Small intestine (tissue), 7 donors: ENCODE measurements around the gene GATA5. TPM values are rescaled to one million over a fixed set of nuclear protein-coding genes. Genes with fewer than 3 reads are reported as not detected.

Experiments used
- DNase-seq, 2 donors: peaks; one replicate each; pipeline versions ENCODE4 v3.0.0 to v3.0.0-alpha.2; 2013
- FAIRE-seq: peaks from 2 replicates; lab custom pipeline; 2012; peaks lifted over from hg19 to GRCh38; lab: Jason Lieb, UNC
- H3K27ac ChIP-seq, 3 donors: one replicate each; pipeline ENCODE4 v1.5.1; 2013; ENCODE audit warnings: low read length in 2 of 3, mild to moderate bottlenecking in 2 of 3, control low read depth in 1 of 3, inconsistent platforms in 1 of 3, low read depth in 1 of 3, moderate library complexity in 1 of 3
- H3K27me3 ChIP-seq, 3 donors: one replicate each; pipeline ENCODE4 v1.6.1; 2013; ENCODE audit warnings: low read length in 3 of 3, inconsistent platforms in 1 of 3; ENCODE audit not compliant: control insufficient read depth in 3 of 3, insufficient read depth in 3 of 3
- H3K36me3 ChIP-seq, 3 donors: one replicate each; pipeline ENCODE4 v1.6.1; 2013; ENCODE audit warnings: low read length in 3 of 3, inconsistent platforms in 1 of 3, low read depth in 1 of 3, mild to moderate bottlenecking in 1 of 3, moderate library complexity in 1 of 3; ENCODE audit not compliant: control insufficient read depth in 3 of 3, insufficient read depth in 2 of 3
- H3K4me1 ChIP-seq, 3 donors: one replicate each; pipeline ENCODE4 v1.6.1; 2013; ENCODE audit warnings: low read length in 2 of 3, inconsistent platforms in 1 of 3, low read depth in 1 of 3, mild to moderate bottlenecking in 1 of 3, moderate library complexity in 1 of 3; ENCODE audit not compliant: control insufficient read depth in 3 of 3, insufficient read depth in 2 of 3
- H3K4me3 ChIP-seq, 3 donors: one replicate each; pipeline ENCODE4 v1.5.1; 2013; ENCODE audit warnings: low read length in 3 of 3, control low read depth in 1 of 3, inconsistent platforms in 1 of 3, low read depth in 1 of 3, mild to moderate bottlenecking in 1 of 3, moderate library complexity in 1 of 3
- H3K9me3 ChIP-seq, 2 donors: one replicate each; pipeline ENCODE4 v1.6.1; 2013; ENCODE audit warnings: low read depth in 1 of 2, low read length in 1 of 2; ENCODE audit not compliant: control insufficient read depth in 2 of 2, insufficient read depth in 1 of 2
- WGBS, 3 donors: extraction: QIAGEN DNeasy Blood & Tissue Kit; methylation state at CpG; one replicate each; pipeline ENCODE4 v1.1.7; 2013; 5-methylcytosine and 5-hydroxymethylcytosine counted together
- polyA plus RNA-seq, 4 donors: library from polyadenylated mRNA; stranded (reverse) in 3 of 4; unstranded in 1 of 4; fragments of 200-250 nt in 3 of 4; fragments of 120-200 nt in 1 of 4; gene quantifications; one replicate each; pipeline versions ENCODE4 v1.2.1 to v1.2.3, GENCODE V29; 2013
- donor health status: healthy with polysubstance abuse.
- donor health status: control.
- donor health status: control.
- donor health status: Bipolar disorder and iron deficiency.
- donor health status: healthy.

GATA5 gene
- polyA plus RNA-seq, 4 donors: 11.9 to 52.9 (median 34.7) TPM

DNA sequence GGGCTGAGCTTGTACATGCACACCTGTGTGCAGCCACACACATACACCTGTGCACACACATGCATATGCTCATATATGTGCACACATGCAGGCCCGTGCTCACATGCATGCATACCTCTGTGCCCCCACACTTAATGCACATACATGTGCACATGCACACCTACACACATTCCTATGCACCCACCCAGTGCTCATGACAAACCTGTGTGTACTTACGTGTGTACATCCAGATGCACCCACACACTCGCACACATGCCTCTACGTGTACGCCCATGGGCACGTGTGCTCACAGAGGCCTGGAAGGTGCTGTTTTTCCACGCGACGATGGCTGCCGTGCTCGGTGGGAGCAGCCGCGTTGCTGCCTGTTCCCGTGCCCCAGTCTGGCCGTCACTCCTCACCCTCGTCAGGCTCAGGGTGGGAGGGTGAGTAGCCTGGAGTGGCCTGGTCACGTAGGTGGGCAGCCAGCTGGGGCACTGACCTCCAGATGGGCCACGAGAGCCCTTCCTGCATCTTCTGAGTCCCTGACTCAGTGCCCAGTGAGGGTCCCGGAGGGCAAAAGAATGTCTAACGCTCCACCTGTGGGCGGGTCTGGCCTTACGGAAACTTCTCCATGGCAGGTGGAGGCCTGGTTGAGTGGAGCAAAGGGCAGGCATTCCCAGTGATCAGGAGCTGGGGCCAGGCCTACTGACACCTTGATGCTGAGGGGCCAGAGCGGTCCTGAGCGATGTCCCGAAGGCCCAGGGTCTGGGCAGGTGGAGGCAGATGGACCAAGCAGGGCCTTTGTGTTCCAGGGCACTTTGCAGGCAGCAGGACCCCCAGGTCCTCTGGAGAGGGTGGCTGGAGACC lies 8.0 kb upstream of the GATA5 start:
- H3K27ac ChIP-seq: peak overlapping the region in 1 of 3 donors; percentile 97
- peak; percentile 28 to 78 for DNase-seq
- FAIRE-seq: no peak
- peak overlapping the region in 1 of 3 donors; percentile 45 for H3K4me3 ChIP-seq
- 67 to 80% (median 77%) methylated on average over 25 of the region's 25 CpGs for WGBS, 3 donors
- peaks cover 0 to 85% (median 2%) of the 10 kb centered on the region in 3 donors for H3K4me1 ChIP-seq
- H3K36me3 ChIP-seq: peaks cover 0 to 43% (median 0%) of the 10 kb centered on the region in 3 donors
- no peaks in the 10 kb centered on the region for H3K9me3 ChIP-seq
- peaks cover 0 to 22% (median 4%) of the 10 kb centered on the region in 3 donors for H3K27me3 ChIP-seq

DNA sequence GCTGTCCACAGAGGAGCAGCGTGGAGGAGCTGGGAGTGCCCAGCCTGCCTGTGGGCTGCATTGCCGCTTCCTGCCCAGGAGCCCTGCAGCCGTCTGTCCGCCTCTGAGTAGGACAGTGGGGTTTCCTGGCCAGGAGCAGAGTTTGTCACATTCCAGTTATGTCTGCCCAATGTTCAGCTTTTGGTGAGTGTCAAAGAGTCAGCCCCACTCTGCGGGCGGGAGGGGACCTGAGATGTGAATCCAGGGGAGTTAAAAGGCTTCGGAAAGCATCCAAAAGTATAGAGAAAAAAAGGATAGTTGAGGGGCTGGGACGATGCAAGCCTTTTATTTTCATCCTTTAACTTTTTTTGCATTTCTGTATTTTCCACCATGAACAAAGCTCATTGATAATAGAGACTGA lies 7.2 kb upstream of the GATA5 start:
- Histone ChIP-seq H3K9me3 (no peaks in the 10 kb centered on the region), H3K27me3 (peaks cover 0 to 24% (median 9%) of the 10 kb centered on the region in 3 donors), H3K36me3 (peaks cover 0 to 39% (median 0%) of the 10 kb centered on the region in 3 donors), H3K4me1 (peaks cover 0 to 82% (median 2%) of the 10 kb centered on the region in 3 donors), H3K27ac (peak overlapping the region in 1 of 3 donors; percentile 97), H3K4me3 (peak overlapping the region in 1 of 3 donors; percentile 45)
- DNase-seq (no peak), FAIRE-seq (no peak)
- 58 to 75% (median 68%) methylated on average over 8 of the region's 8 CpGs for WGBS, 3 donors

DNA sequence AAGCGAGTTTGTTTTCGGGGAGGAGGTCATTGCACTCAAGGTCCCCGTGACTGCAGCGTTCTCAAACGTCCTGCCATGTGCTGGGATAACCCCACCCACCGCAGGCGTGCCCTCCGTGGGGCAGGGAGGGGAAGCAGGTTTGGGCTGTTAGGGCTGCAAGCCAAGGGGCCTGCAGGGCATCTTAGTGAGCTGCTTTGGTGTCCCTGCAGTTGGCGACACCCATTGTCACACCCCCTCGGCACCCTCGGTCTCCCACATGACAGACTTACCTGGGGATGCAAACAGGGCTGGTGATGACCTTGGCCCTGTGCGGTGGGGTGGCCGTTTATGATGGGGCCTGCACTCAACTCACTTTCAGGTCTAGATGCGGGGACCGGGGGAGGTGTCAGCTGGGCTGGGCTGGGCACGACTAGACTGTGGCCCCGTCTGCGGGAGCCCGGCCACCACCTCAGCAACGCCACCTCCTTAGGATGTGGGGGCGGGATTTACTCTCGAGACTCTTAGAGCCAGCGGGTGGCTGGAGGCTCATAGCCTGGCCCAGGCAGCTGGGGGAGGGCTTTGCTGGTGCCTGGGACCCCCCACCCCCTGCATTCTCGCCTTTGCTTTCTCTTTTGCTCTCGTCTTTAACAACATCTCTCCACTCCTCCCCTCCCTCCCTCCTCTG lies 6.5 kb upstream of the GATA5 start:
- H3K4me1 ChIP-seq: peaks cover 0 to 75% (median 2%) of the 10 kb centered on the region in 3 donors
- H3K27me3 ChIP-seq: peaks cover 0 to 27% (median 15%) of the 10 kb centered on the region in 3 donors
- DNase-seq (peak; percentile 21 to 83), FAIRE-seq (no peak)
- H3K27ac ChIP-seq: peak overlapping the region in 1 of 3 donors; percentile 97
- peak overlapping the region in 1 of 3 donors; percentile 45 for H3K4me3 ChIP-seq
- peaks cover 0 to 35% (median 0%) of the 10 kb centered on the region in 3 donors for H3K36me3 ChIP-seq
- 8 to 20% (median 16%) methylated on average over 22 to 25 of the region's 25 CpGs for WGBS, 3 donors
- no peaks in the 10 kb centered on the region for H3K9me3 ChIP-seq

DNA sequence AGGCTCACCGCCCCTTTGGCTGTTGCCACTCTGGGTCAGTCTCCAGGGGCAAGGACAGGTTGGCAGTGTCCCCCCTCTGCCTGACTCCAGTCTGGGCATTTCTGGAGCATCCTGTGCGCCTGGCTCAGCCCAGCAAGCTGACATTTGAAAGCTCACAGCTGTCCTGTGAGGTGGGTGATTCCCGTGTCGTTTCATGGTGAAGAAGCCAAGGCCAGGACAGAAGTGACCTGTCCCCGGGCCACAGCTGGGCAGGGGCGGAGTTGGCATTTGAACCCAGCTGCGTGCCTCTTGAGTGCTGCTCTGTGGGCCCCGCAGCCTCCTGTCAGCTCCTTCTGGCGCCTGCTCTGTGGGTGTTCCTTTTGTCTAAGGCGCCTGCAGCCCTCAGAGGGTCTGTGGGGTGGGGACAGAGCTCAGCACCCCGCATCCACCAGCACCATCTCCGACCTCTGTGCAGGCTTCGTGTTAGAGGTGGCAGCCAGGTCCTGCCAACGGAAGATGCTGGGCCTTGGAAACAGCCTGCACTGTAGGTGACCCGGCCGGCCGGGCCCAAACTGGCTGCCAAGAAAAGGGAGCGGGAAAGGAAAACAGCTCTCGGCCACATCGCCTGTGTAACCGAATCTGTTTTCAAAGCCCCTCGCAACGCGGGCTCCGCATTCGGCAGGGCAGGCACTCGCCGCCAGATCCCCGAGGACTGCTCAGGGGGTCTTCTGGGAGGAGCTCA lies 5.8 kb upstream of the GATA5 start:
- Histone ChIP-seq H3K27me3 (peaks cover 0 to 25% (median 15%) of the 10 kb centered on the region in 3 donors), H3K27ac (peak overlapping the region in 1 of 3 donors; percentile 97), H3K36me3 (peaks cover 0 to 34% (median 0%) of the 10 kb centered on the region in 3 donors), H3K9me3 (no peaks in the 10 kb centered on the region), H3K4me1 (peaks cover 0 to 68% (median 2%) of the 10 kb centered on the region in 3 donors), H3K4me3 (peak overlapping the region in 1 of 3 donors; percentile 45)
- DNase-seq: peak in 1 of 2 donors; percentile 42
- 35 to 55% (median 43%) methylated on average over 29 of the region's 29 CpGs for WGBS, 3 donors
- no peak for FAIRE-seq

DNA sequence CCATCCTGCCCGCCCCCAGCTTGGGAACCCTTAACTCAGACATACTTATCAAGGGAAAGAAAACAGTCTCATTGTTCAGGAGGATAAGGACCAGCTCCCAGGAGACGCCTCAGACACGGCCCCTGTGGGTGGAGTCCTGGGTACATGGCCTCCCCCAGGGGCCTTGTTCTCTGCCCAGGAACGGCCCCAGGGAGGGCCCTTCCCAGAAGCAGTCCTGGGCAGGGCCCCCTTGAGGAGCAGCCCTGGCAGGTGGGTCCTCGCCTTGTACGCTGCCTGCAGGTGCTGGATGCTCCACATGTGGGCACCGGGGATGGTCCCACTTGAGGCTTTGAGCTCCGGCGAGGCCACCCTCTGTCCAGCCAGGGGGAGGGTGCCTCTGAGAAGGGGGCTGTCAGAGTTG lies 4.5 kb upstream of the GATA5 start:
- WGBS, 3 donors: 42 to 52% (median 44%) methylated on average over 9 of the region's 9 CpGs
- peaks cover 0 to 56% (median 2%) of the 10 kb centered on the region in 3 donors for H3K4me1 ChIP-seq
- DNase-seq: peak in 1 of 2 donors; percentile 91

DNA sequence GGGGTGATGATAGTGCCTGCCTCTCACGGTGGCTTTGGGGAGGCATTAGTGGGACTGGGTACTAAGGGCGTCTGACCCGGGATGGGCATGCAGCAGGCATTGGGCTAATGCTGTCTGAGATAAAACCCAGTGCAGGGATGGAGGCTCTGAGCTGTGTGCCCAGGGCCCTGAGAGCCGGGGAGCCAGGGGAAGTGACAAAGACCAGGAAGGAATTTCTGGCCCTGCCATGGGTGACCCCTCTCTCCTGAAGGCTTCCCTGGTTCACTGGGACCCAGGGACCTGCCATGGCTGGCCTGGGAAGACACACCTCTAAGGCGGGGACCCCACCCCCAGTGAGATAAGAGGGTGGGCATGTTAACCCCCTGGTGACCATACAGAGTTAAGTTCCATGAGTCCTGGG lies 3.9 kb upstream of the GATA5 start:
- 39 to 42% (median 40%) methylated on average over 4 to 5 of the region's 5 CpGs for WGBS, 3 donors
- Histone ChIP-seq H3K9me3 (no peaks in the 10 kb centered on the region), H3K4me1 (peaks cover 0 to 49% (median 2%) of the 10 kb centered on the region in 3 donors), H3K36me3 (peaks cover 0 to 22% (median 0%) of the 10 kb centered on the region in 3 donors), H3K27ac (peak overlapping the region in 1 of 3 donors; percentile 97), H3K27me3 (peaks cover 0 to 32% (median 27%) of the 10 kb centered on the region in 3 donors), H3K4me3 (peak overlapping the region in 1 of 3 donors; percentile 22)
- FAIRE-seq (no peak), DNase-seq (peak in 1 of 2 donors; percentile 67)

More for the DNA sequence above, 4.5 kb upstream of the GATA5 start:
- Histone ChIP-seq H3K9me3 (no peaks in the 10 kb centered on the region), H3K27me3 (peaks cover 0 to 25% (median 24%) of the 10 kb centered on the region in 3 donors), H3K27ac (peak overlapping the region in 1 of 3 donors; percentile 97), H3K36me3 (peaks cover 0 to 21% (median 0%) of the 10 kb centered on the region in 3 donors), H3K4me3 (peak overlapping the region in 1 of 3 donors; percentile 45)
- no peak for FAIRE-seq

DNA sequence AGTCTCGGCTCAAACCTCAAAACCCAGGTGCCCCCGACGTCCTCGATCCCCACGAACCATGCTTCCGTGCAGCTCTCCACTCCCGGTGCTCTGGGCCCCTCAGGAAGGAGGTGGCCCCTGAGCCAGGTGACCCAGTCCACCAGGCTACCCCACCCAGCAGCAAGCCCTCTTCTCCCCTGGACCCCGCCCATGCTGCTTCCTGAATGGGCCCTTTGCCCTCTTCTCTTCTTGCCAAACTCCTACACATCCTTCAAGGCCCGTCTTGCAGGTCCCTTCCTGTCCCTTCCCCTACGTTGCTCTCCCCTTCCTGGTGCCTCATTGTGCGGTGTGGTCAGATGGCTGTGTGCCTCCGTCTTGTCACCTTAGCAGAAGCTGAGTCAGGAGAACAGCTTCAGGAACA lies 3.4 kb upstream of the GATA5 start:
- DNase-seq (peak in 1 of 2 donors; percentile 75), FAIRE-seq (no peak)
- Histone ChIP-seq H3K27ac (peak overlapping the region in 1 of 3 donors; percentile 97), H3K27me3 (peaks cover 0 to 32% (median 28%) of the 10 kb centered on the region in 3 donors), H3K4me3 (peak overlapping the region in 1 of 3 donors; percentile 66), H3K9me3 (no peaks in the 10 kb centered on the region), H3K36me3 (peaks cover 0 to 21% (median 0%) of the 10 kb centered on the region in 3 donors), H3K4me1 (peaks cover 0 to 44% (median 2%) of the 10 kb centered on the region in 3 donors)
- WGBS, 3 donors: 70 to 82% (median 78%) methylated on average over 12 of the region's 12 CpGs
